Measurements from ENCODE around the gene RHBDD1. TPM values are rescaled to one million over a fixed set of nuclear protein-coding genes. Genes with fewer than 3 reads are reported as not detected.

RHBDD1 gene
- total RNA-seq, result 28.8 to 33.6 TPM (median 30.0 TPM) in 3 replicates
- long read RNA-seq, full-length matches to known transcripts, result 18 of 38 reads
- long read RNA-seq, partial matches to known transcripts, result 2 of 38 reads
- long read RNA-seq, other reads (novel, unspliced or antisense), result 18 of 38 reads

GRCh38 chr2:226835796-226836547 is at the start of gene RHBDD1:
Gene RHBDD1, plus strand, starts transcription at chr2:226836054. Its CDS starts 28,640 bp downstream, at chr2:226864694.
- peaks cover 4% of the 10 kb centered on the region for H3K9me3 Mint-ChIP-seq (ENCODE audit: low read depth)
- H3K36me3 Mint-ChIP-seq (ENCODE audit: low read depth), result no peaks in the 10 kb centered on the region
- peak within 1 kb of the TSS; percentile 98 for H3K27ac Mint-ChIP-seq (ENCODE audit: unreplicated experiment)
- peak within 1 kb of the TSS; percentile 86 for H3K4me3 Mint-ChIP-seq (ENCODE audit: unreplicated experiment)
- no peaks in the 10 kb centered on the region for H3K27me3 Mint-ChIP-seq (ENCODE audit: low read depth)
- DNase-seq (ENCODE audit: low spot score), result peak; percentile 94
- peaks cover 23% of the 10 kb centered on the region for H3K4me1 Mint-ChIP-seq (ENCODE audit: low read depth)
- TF ChIP-seq CTCF (IDR thresholded peaks at IDR 0.05), result no peak

GRCh38 chr2:226788064-226788463 is 47.8 kb upstream of the RHBDD1 start:
- Mint-ChIP-seq H3K36me3 (ENCODE audit: low read depth) (peaks cover 5% of the 10 kb centered on the region), H3K4me3 (ENCODE audit: unreplicated experiment) (no peak overlapping the region), H3K27me3 (ENCODE audit: low read depth) (no peaks in the 10 kb centered on the region), H3K27ac (ENCODE audit: unreplicated experiment) (no peak overlapping the region), H3K9me3 (ENCODE audit: low read depth) (no peaks in the 10 kb centered on the region), H3K4me1 (ENCODE audit: low read depth) (peaks cover 53% of the 10 kb centered on the region)
- TF ChIP-seq CTCF (IDR thresholded peaks at IDR 0.05), result no peak
- no peak for DNase-seq (ENCODE audit: low spot score)

GRCh38 chr2:226788881-226789490 is 46.9 kb upstream of the RHBDD1 start:
- Mint-ChIP-seq H3K9me3 (ENCODE audit: low read depth) (no peaks in the 10 kb centered on the region), H3K4me1 (ENCODE audit: low read depth) (peaks cover 58% of the 10 kb centered on the region), H3K27ac (ENCODE audit: unreplicated experiment) (peak overlapping the region; percentile 82), H3K4me3 (ENCODE audit: unreplicated experiment) (no peak overlapping the region), H3K27me3 (ENCODE audit: low read depth) (no peaks in the 10 kb centered on the region), H3K36me3 (ENCODE audit: low read depth) (peaks cover 2% of the 10 kb centered on the region)
- no peak for DNase-seq (ENCODE audit: low spot score)
- no peak for TF ChIP-seq CTCF (IDR thresholded peaks at IDR 0.05)

- Mint-ChIP-seq H3K9me3 (ENCODE audit: low read depth) (no peaks in the 10 kb centered on the region), H3K27me3 (ENCODE audit: low read depth) (no peaks in the 10 kb centered on the region), H3K36me3 (ENCODE audit: low read depth) (peaks cover 2% of the 10 kb centered on the region), H3K4me3 (ENCODE audit: unreplicated experiment) (no peak overlapping the region), H3K27ac (ENCODE audit: unreplicated experiment) (peak overlapping the region; percentile 70), H3K4me1 (ENCODE audit: low read depth) (peaks cover 69% of the 10 kb centered on the region)
- no peak for TF ChIP-seq CTCF (IDR thresholded peaks at IDR 0.05)
- DNase-seq (ENCODE audit: low spot score), result no peak
Observed at GRCh38 chr2:226790011-226790410, 45.8 kb upstream of the RHBDD1 start.

GRCh38 chr2:226790431-226790830 is 45.4 kb upstream of the RHBDD1 start:
- H3K27ac Mint-ChIP-seq (ENCODE audit: unreplicated experiment), result peak overlapping the region; percentile 96
- peaks cover 73% of the 10 kb centered on the region for H3K4me1 Mint-ChIP-seq (ENCODE audit: low read depth)
- no peak for DNase-seq (ENCODE audit: low spot score)
- TF ChIP-seq CTCF (IDR thresholded peaks at IDR 0.05), result no peak
- H3K27me3 Mint-ChIP-seq (ENCODE audit: low read depth), result no peaks in the 10 kb centered on the region
- peak overlapping the region; percentile 83 for H3K4me3 Mint-ChIP-seq (ENCODE audit: unreplicated experiment)
- peaks cover 2% of the 10 kb centered on the region for H3K36me3 Mint-ChIP-seq (ENCODE audit: low read depth)
- no peaks in the 10 kb centered on the region for H3K9me3 Mint-ChIP-seq (ENCODE audit: low read depth)

Data from chondrocyte (in vitro differentiated cells).